ENCODE measurements around the gene EXT2.

DNA sequence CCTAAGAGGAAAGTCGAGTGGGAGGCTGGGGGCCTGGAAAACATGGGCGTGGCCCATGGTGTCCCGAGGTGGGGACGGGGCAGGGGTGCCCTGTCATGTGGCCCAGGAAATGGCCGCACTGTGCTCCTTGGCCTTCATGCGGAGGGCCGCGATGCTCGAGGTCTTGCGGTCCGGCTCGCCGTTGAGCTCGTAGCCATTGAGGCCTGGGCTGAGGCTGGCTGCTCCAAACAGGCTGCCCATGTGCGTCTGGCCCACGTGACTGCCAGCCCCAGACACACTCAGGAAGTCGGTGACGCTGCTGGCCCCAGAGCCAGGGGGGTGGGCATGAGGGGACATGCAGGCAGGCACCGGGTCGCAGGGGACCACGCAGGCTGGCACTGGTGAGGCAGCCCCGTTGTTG lies 169.3 kb downstream of the EXT2 start:
- TF ChIP-seq, protein P1, sequence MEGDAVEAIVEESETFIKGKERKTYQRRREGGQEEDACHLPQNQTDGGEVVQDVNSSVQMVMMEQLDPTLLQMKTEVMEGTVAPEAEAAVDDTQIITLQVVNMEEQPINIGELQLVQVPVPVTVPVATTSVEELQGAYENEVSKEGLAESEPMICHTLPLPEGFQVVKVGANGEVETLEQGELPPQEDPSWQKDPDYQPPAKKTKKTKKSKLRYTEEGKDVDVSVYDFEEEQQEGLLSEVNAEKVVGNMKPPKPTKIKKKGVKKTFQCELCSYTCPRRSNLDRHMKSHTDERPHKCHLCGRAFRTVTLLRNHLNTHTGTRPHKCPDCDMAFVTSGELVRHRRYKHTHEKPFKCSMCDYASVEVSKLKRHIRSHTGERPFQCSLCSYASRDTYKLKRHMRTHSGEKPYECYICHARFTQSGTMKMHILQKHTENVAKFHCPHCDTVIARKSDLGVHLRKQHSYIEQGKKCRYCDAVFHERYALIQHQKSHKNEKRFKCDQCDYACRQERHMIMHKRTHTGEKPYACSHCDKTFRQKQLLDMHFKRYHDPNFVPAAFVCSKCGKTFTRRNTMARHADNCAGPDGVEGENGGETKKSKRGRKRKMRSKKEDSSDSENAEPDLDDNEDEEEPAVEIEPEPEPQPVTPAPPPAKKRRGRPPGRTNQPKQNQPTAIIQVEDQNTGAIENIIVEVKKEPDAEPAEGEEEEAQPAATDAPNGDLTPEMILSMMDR (IDR thresholded peaks at IDR 0.05; ENCODE audit: poor library complexity): no peak
- TF ChIP-seq EZH2 (IDR thresholded peaks at IDR 0.05; ENCODE audit: borderline replicate concordance): no peak
- no peak for TF ChIP-seq EZH2phosphoT487 (IDR thresholded peaks at IDR 0.05; ENCODE audit: low read depth, severe bottlenecking, unreplicated experiment)

Data from hepatocyte (in vitro differentiated cells).